ENCODE measurements around the gene TOX3.

- TF ChIP-seq SP7 (tag by site-specific recombination; IDR thresholded peaks at IDR 0.05) (no peak), ZNF350 (tag by site-specific recombination; IDR thresholded peaks at IDR 0.05) (no peak), ZNF777 (tag by site-specific recombination; IDR thresholded peaks at IDR 0.05; ENCODE audit: borderline replicate concordance) (no peak), ZNF626 (tag by site-specific recombination; IDR thresholded peaks at IDR 0.05) (no peak)
Measured at GRCh38 chr16:52439171-52439701, 107.7 kb downstream of the TOX3 start.

Data from HEK293 (cell line).